Suprapubic skin (tissue), 4 donors: Measurements from ENCODE around the gene ARFRP1. TPM values are rescaled to one million over a fixed set of nuclear protein-coding genes. Genes with fewer than 3 reads are reported as not detected.

Experiments
- DNase-seq, 2 donors: peaks; one replicate each; pipeline ENCODE4 v3.0.0-alpha.2; 2019; ENCODE audit warnings: low spot score in 2 of 2
- H3K27ac ChIP-seq: fragments of 200-600 bp; sonication (generic); one replicate; pipeline ENCODE4 v1.5.1; 2019
- H3K27me3 ChIP-seq: fragments of 200-600 bp; sonication (generic); one replicate; pipeline ENCODE4 v1.5.1; 2019
- H3K36me3 ChIP-seq: fragments of 200-600 bp; sonication (generic); one replicate; pipeline ENCODE4 v1.5.1; 2019
- H3K4me1 ChIP-seq: fragments of 200-600 bp; sonication (generic); one replicate; pipeline ENCODE4 v1.5.1; 2019
- H3K4me3 ChIP-seq: fragments of 200-600 bp; sonication (generic); one replicate; pipeline ENCODE4 v1.5.1; 2019; ENCODE audit warnings: mild to moderate bottlenecking
- H3K9me3 ChIP-seq: fragments of 200-600 bp; sonication (generic); one replicate; pipeline ENCODE4 v1.5.1; 2019
- CTCF ChIP-seq, 2 donors: fragments of 200-600 bp in 1 of 2; fragments of 450-650 bp in 1 of 2; sonication (generic) in 1 of 2; IDR thresholded peaks; one replicate each; pipeline ENCODE4 v1.5.1; 2016 to 2019; ENCODE audit warnings: antibody characterized with exemption in 2 of 2, mild to moderate bottlenecking in 1 of 2, moderate library complexity in 1 of 2
- EP300 ChIP-seq: sonication (generic); formaldehyde crosslinking; IDR thresholded peaks from one replicate; pipeline ENCODE4 v1.6.1; 2017; ENCODE audit warnings: antibody characterized with exemption
- POLR2A ChIP-seq, 2 donors: fragments of 450-650 bp; IDR thresholded peaks; one replicate each; pipeline ENCODE4 v1.6.1; 2017; ENCODE audit warnings: antibody characterized with exemption in 2 of 2, mild to moderate bottlenecking in 2 of 2, moderate library complexity in 2 of 2
- POLR2AphosphoS5 ChIP-seq, 3 donors: sonication (generic); formaldehyde crosslinking; IDR thresholded peaks; one replicate each; pipeline ENCODE4 v1.6.1; 2017; ENCODE audit warnings: antibody characterized with exemption in 3 of 3
- WGBS: methylation state at CpG from one replicate; pipeline ENCODE4 v1.1.5; 2018; 5-methylcytosine and 5-hydroxymethylcytosine counted together
- total RNA-seq, 4 donors: library from RNA; depleted of rRNA; stranded (reverse); fragments of >200 nt; gene quantifications; one replicate each; pipeline ENCODE4 v1.1.0, GENCODE V29; 2016

ARFRP1 gene
- total RNA-seq, 4 donors from 2014 or later: 22.1 to 31.9 (median 27.6) TPM

DNA sequence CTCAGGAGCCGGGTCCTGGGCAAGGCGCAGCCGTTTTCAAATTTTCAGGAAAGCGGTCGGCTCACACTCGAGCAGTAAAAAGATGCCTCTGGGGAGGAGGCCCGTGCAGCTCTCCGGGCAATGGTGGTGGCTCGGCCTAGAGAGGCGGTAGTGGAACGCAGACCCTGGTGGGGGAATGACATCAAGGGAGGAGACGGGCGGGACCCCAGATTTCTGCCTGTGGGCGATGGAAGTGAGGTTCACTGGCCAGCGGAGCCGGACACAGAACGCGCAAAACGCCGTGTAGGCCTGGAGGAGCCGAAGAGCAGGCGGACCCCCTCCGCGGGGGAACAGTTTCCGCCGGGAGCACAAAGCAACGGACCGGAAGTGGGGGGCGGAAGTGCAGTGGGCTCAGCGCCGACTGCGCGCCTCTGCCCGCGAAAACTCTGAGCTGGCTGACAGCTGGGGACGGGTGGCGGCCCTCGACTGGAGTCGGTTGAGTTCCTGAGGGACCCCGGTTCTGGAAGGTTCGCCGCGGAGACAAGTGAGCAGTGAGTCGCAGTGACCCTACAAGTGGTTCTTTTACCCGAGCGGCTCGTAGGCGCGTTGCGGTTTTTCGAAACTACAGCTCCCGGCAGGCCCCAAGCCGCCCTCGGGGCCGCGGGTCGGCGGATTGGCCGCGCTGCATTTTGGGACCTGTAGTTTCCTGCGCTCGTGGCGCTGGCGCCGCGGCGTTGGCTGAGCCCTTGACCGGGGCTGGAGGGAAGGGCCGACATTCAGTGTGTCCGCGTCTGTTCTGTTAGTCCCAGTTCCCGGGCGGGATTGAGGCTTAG, 49.6 kb downstream of the ARFRP1 start, which contains the start of gene RTEL1:
TSS of gene RTEL1 (plus strand) at position 376 of the 812 bp plus-strand sequence. CDS start 1,091 bp downstream, outside the sequence.
- peaks cover 39% of the 10 kb centered on the region for H3K4me1 ChIP-seq
- no peaks in the 10 kb centered on the region for H3K9me3 ChIP-seq
- H3K27ac ChIP-seq: peak within 1 kb of the TSS; percentile 84
- TF ChIP-seq POLR2AphosphoS5 (IDR thresholded peaks at IDR 0.05): peak in 2 of 3 donors; percentile 49 to 96
- no peak for TF ChIP-seq POLR2A (IDR thresholded peaks at IDR 0.05)
- peak; percentile 92 to 95 for DNase-seq
- WGBS: 4% methylated on average over 20 of the region's 73 CpGs
- H3K27me3 ChIP-seq: no peaks in the 10 kb centered on the region
- H3K4me3 ChIP-seq: peak within 1 kb of the TSS; percentile 88
- peaks cover 23% of the 10 kb centered on the region for H3K36me3 ChIP-seq

GRCh38 chr20:63657260-63657936, 50.4 kb downstream of the ARFRP1 start:
- WGBS: 35% methylated on average over 15 of the region's 31 CpGs
- no peak for DNase-seq
- no peak for TF ChIP-seq POLR2A (IDR thresholded peaks at IDR 0.05)
- TF ChIP-seq CTCF (IDR thresholded peaks at IDR 0.05): no peak
- no peak for TF ChIP-seq EP300
- Histone ChIP-seq H3K36me3 (peaks cover 16% of the 10 kb centered on the region), H3K27me3 (peaks cover 4% of the 10 kb centered on the region), H3K4me3 (peak overlapping the region; percentile 88), H3K4me1 (peaks cover 46% of the 10 kb centered on the region), H3K27ac (peak overlapping the region; percentile 84), H3K9me3 (no peaks in the 10 kb centered on the region)

DNA sequence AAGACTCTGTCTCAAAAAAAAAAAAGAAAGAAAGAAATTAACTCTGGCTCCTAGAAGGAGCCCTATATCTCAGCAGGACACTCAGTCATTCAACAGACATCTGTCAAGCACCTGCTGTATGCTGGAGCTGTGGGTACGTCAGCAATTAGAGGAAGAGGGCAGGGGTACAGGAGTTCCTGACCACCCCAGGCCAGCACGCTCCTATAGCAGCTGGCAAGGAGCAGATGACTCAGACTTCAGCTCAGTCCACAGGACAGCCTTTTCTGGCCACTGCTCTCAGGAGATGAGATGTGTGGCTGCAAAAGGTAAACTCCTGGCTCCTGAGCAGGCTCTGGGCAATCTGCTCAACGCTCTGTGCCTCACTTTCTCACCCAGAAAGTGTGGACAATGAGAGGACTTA, 51.3 kb downstream of the ARFRP1 start:
- TF ChIP-seq POLR2AphosphoS5 (IDR thresholded peaks at IDR 0.05) (no peak), CTCF (IDR thresholded peaks at IDR 0.05) (no peak), EP300 (no peak), POLR2A (IDR thresholded peaks at IDR 0.05) (no peak)
- Histone ChIP-seq H3K36me3 (peaks cover 7% of the 10 kb centered on the region), H3K27me3 (peaks cover 4% of the 10 kb centered on the region), H3K4me3 (no peak overlapping the region), H3K27ac (no peak overlapping the region), H3K4me1 (peaks cover 56% of the 10 kb centered on the region), H3K9me3 (no peaks in the 10 kb centered on the region)
- WGBS: 83% methylated on average over 3 of the region's 3 CpGs
- DNase-seq: no peak

GRCh38 chr20:63655249-63655648, 52.5 kb downstream of the ARFRP1 start:
- H3K9me3 ChIP-seq: no peaks in the 10 kb centered on the region
- peaks cover 4% of the 10 kb centered on the region for H3K27me3 ChIP-seq
- TF ChIP-seq POLR2AphosphoS5 (IDR thresholded peaks at IDR 0.05) (no peak), POLR2A (IDR thresholded peaks at IDR 0.05) (no peak), CTCF (IDR thresholded peaks at IDR 0.05) (no peak), EP300 (no peak)
- H3K36me3 ChIP-seq: no peaks in the 10 kb centered on the region
- H3K4me3 ChIP-seq: no peak overlapping the region
- DNase-seq: no peak
- H3K4me1 ChIP-seq: peaks cover 60% of the 10 kb centered on the region
- no peak overlapping the region for H3K27ac ChIP-seq
- WGBS: no CpG with 5 or more reads among the region's 4 CpGs

GRCh38 chr20:63653974-63654668, 53.7 kb downstream of the ARFRP1 start:
- H3K4me1 ChIP-seq: peaks cover 53% of the 10 kb centered on the region
- WGBS: 37% methylated on average over 10 of the region's 15 CpGs
- peak overlapping the region; percentile 79 for H3K4me3 ChIP-seq
- H3K27ac ChIP-seq: peak overlapping the region; percentile 45
- no peak for DNase-seq
- H3K27me3 ChIP-seq: peaks cover 4% of the 10 kb centered on the region
- H3K36me3 ChIP-seq: no peaks in the 10 kb centered on the region
- TF ChIP-seq POLR2A (IDR thresholded peaks at IDR 0.05) (no peak), EP300 (no peak), POLR2AphosphoS5 (IDR thresholded peaks at IDR 0.05) (no peak), CTCF (IDR thresholded peaks at IDR 0.05) (no peak)
- H3K9me3 ChIP-seq: no peaks in the 10 kb centered on the region
